ENCODE results near the gene LCN6.

The LCN6 gene

GRCh38 chr9:136735812-136736480, 12.4 kb downstream of the LCN6 start:
- Histone ChIP-seq H3K4me3 (ENCODE audit: low read depth in 1 of 2, low read length in 2 of 2) (no peak overlapping the region), H3K9me3 (ENCODE audit: control insufficient read depth in 1 of 2, low read length in 2 of 2) (no peaks in the 10 kb centered on the region), H3K27ac (ENCODE audit: low read depth, low read length) (no peak overlapping the region), H3K27me3 (ENCODE audit: control insufficient read depth in 1 of 2, insufficient read depth in 2 of 2, low read length in 2 of 2) (peaks cover 15 to 25% of the 10 kb centered on the region in 2 donors), H3K4me1 (ENCODE audit: control insufficient read depth in 1 of 2, insufficient read depth in 2 of 2, low read length in 2 of 2) (peaks cover under 1% of the 10 kb centered on the region in 2 donors), H3K9ac (ENCODE audit: low read depth in 1 of 2, low read length in 2 of 2) (no peak overlapping the region), H3K36me3 (ENCODE audit: control insufficient read depth in 1 of 2, insufficient read depth in 2 of 2, low read length in 2 of 2) (no peaks in the 10 kb centered on the region)

GRCh38 chr9:136734837-136735496, 13.4 kb downstream of the LCN6 start:
- no peaks in the 10 kb centered on the region for H3K9me3 ChIP-seq (ENCODE audit: control insufficient read depth in 1 of 2, low read length in 2 of 2)

GRCh38 chr9:136733611-136734010, 14.7 kb downstream of the LCN6 start:
- H3K9ac ChIP-seq (ENCODE audit: low read depth in 1 of 2, low read length in 2 of 2) = no peak overlapping the region
- H3K9me3 ChIP-seq (ENCODE audit: control insufficient read depth in 1 of 2, low read length in 2 of 2) = no peaks in the 10 kb centered on the region
- no peak overlapping the region for H3K27ac ChIP-seq (ENCODE audit: low read depth, low read length)
- H3K36me3 ChIP-seq (ENCODE audit: control insufficient read depth in 1 of 2, insufficient read depth in 2 of 2, low read length in 2 of 2) = no peaks in the 10 kb centered on the region
- H3K4me1 ChIP-seq (ENCODE audit: control insufficient read depth in 1 of 2, insufficient read depth in 2 of 2, low read length in 2 of 2) = peaks cover 6 to 7% of the 10 kb centered on the region in 2 donors
- H3K4me3 ChIP-seq (ENCODE audit: low read depth in 1 of 2, low read length in 2 of 2) = no peak overlapping the region
- peaks cover 0 to 3% of the 10 kb centered on the region in 2 donors for H3K27me3 ChIP-seq (ENCODE audit: control insufficient read depth in 1 of 2, insufficient read depth in 2 of 2, low read length in 2 of 2)

More at GRCh38 chr9:136734837-136735496, 13.4 kb downstream of the LCN6 start:
- H3K4me3 ChIP-seq (ENCODE audit: low read depth in 1 of 2, low read length in 2 of 2) = no peak overlapping the region
- H3K27me3 ChIP-seq (ENCODE audit: control insufficient read depth in 1 of 2, insufficient read depth in 2 of 2, low read length in 2 of 2) = peaks cover 6 to 16% of the 10 kb centered on the region in 2 donors
- H3K4me1 ChIP-seq (ENCODE audit: control insufficient read depth in 1 of 2, insufficient read depth in 2 of 2, low read length in 2 of 2) = no peaks in the 10 kb centered on the region
- H3K36me3 ChIP-seq (ENCODE audit: control insufficient read depth in 1 of 2, insufficient read depth in 2 of 2, low read length in 2 of 2) = no peaks in the 10 kb centered on the region
- H3K27ac ChIP-seq (ENCODE audit: low read depth, low read length) = no peak overlapping the region
- H3K9ac ChIP-seq (ENCODE audit: low read depth in 1 of 2, low read length in 2 of 2) = no peak overlapping the region

GRCh38 chr9:136732444-136733178, 15.7 kb downstream of the LCN6 start:
- H3K9me3 ChIP-seq (ENCODE audit: control insufficient read depth in 1 of 2, low read length in 2 of 2) = no peaks in the 10 kb centered on the region
- no peak overlapping the region for H3K27ac ChIP-seq (ENCODE audit: low read depth, low read length)
- H3K9ac ChIP-seq (ENCODE audit: low read depth in 1 of 2, low read length in 2 of 2) = no peak overlapping the region
- H3K4me3 ChIP-seq (ENCODE audit: low read depth in 1 of 2, low read length in 2 of 2) = no peak overlapping the region
- peaks cover 6 to 10% of the 10 kb centered on the region in 2 donors for H3K4me1 ChIP-seq (ENCODE audit: control insufficient read depth in 1 of 2, insufficient read depth in 2 of 2, low read length in 2 of 2)
- no peaks in the 10 kb centered on the region for H3K36me3 ChIP-seq (ENCODE audit: control insufficient read depth in 1 of 2, insufficient read depth in 2 of 2, low read length in 2 of 2)
- H3K27me3 ChIP-seq (ENCODE audit: control insufficient read depth in 1 of 2, insufficient read depth in 2 of 2, low read length in 2 of 2) = no peaks in the 10 kb centered on the region

GRCh38 chr9:136729926-136730325, 18.4 kb downstream of the LCN6 start:
- H3K27ac ChIP-seq (ENCODE audit: low read depth, low read length) = no peak overlapping the region
- H3K4me3 ChIP-seq (ENCODE audit: low read depth in 1 of 2, low read length in 2 of 2) = no peak overlapping the region
- no peak overlapping the region for H3K9ac ChIP-seq (ENCODE audit: low read depth in 1 of 2, low read length in 2 of 2)
- H3K27me3 ChIP-seq (ENCODE audit: control insufficient read depth in 1 of 2, insufficient read depth in 2 of 2, low read length in 2 of 2) = no peaks in the 10 kb centered on the region
- H3K4me1 ChIP-seq (ENCODE audit: control insufficient read depth in 1 of 2, insufficient read depth in 2 of 2, low read length in 2 of 2) = peaks cover 22 to 32% of the 10 kb centered on the region in 2 donors
- H3K9me3 ChIP-seq (ENCODE audit: control insufficient read depth in 1 of 2, low read length in 2 of 2) = no peaks in the 10 kb centered on the region
- H3K36me3 ChIP-seq (ENCODE audit: control insufficient read depth in 1 of 2, insufficient read depth in 2 of 2, low read length in 2 of 2) = peaks cover 0 to 13% of the 10 kb centered on the region in 2 donors

- Histone ChIP-seq H3K4me1 (ENCODE audit: control insufficient read depth in 1 of 2, insufficient read depth in 2 of 2, low read length in 2 of 2) (peaks cover 22 to 32% of the 10 kb centered on the region in 2 donors), H3K9me3 (ENCODE audit: control insufficient read depth in 1 of 2, low read length in 2 of 2) (no peaks in the 10 kb centered on the region), H3K27ac (ENCODE audit: low read depth, low read length) (no peak overlapping the region), H3K36me3 (ENCODE audit: control insufficient read depth in 1 of 2, insufficient read depth in 2 of 2, low read length in 2 of 2) (peaks cover 7 to 21% of the 10 kb centered on the region in 2 donors), H3K27me3 (ENCODE audit: control insufficient read depth in 1 of 2, insufficient read depth in 2 of 2, low read length in 2 of 2) (no peaks in the 10 kb centered on the region), H3K9ac (ENCODE audit: low read depth in 1 of 2, low read length in 2 of 2) (peak overlapping the region in 1 of 2 donors; percentile 54), H3K4me3 (ENCODE audit: low read depth in 1 of 2, low read length in 2 of 2) (peak overlapping the region; percentile 76 to 99)
Observed at GRCh38 chr9:136729144-136729543, 19.2 kb downstream of the LCN6 start.

- H3K4me3 ChIP-seq (ENCODE audit: low read depth in 1 of 2, low read length in 2 of 2) = peak overlapping the region; percentile 76 to 99
- H3K27ac ChIP-seq (ENCODE audit: low read depth, low read length) = no peak overlapping the region
- peaks cover 22 to 32% of the 10 kb centered on the region in 2 donors for H3K4me1 ChIP-seq (ENCODE audit: control insufficient read depth in 1 of 2, insufficient read depth in 2 of 2, low read length in 2 of 2)
- no peaks in the 10 kb centered on the region for H3K27me3 ChIP-seq (ENCODE audit: control insufficient read depth in 1 of 2, insufficient read depth in 2 of 2, low read length in 2 of 2)
- H3K9ac ChIP-seq (ENCODE audit: low read depth in 1 of 2, low read length in 2 of 2) = peak overlapping the region; percentile 54 to 74
- H3K9me3 ChIP-seq (ENCODE audit: control insufficient read depth in 1 of 2, low read length in 2 of 2) = no peaks in the 10 kb centered on the region
- peaks cover 12 to 26% of the 10 kb centered on the region in 2 donors for H3K36me3 ChIP-seq (ENCODE audit: control insufficient read depth in 1 of 2, insufficient read depth in 2 of 2, low read length in 2 of 2)
Observed at GRCh38 chr9:136728548-136729123, 19.7 kb downstream of the LCN6 start.

- H3K9me3 ChIP-seq (ENCODE audit: control insufficient read depth in 1 of 2, low read length in 2 of 2) = no peaks in the 10 kb centered on the region
- peaks cover 15 to 31% of the 10 kb centered on the region in 2 donors for H3K36me3 ChIP-seq (ENCODE audit: control insufficient read depth in 1 of 2, insufficient read depth in 2 of 2, low read length in 2 of 2)
- H3K4me1 ChIP-seq (ENCODE audit: control insufficient read depth in 1 of 2, insufficient read depth in 2 of 2, low read length in 2 of 2) = peaks cover 22 to 32% of the 10 kb centered on the region in 2 donors
- peak overlapping the region; percentile 76 to 99 for H3K4me3 ChIP-seq (ENCODE audit: low read depth in 1 of 2, low read length in 2 of 2)
- peak overlapping the region; percentile 74 to 93 for H3K9ac ChIP-seq (ENCODE audit: low read depth in 1 of 2, low read length in 2 of 2)
- H3K27ac ChIP-seq (ENCODE audit: low read depth, low read length) = no peak overlapping the region
- no peaks in the 10 kb centered on the region for H3K27me3 ChIP-seq (ENCODE audit: control insufficient read depth in 1 of 2, insufficient read depth in 2 of 2, low read length in 2 of 2)
Observed at GRCh38 chr9:136728080-136728547, 20.2 kb downstream of the LCN6 start.

GRCh38 chr9:136726631-136727191, 21.6 kb downstream of the LCN6 start:
- H3K36me3 ChIP-seq (ENCODE audit: control insufficient read depth in 1 of 2, insufficient read depth in 2 of 2, low read length in 2 of 2) = peaks cover 22 to 40% of the 10 kb centered on the region in 2 donors
- no peaks in the 10 kb centered on the region for H3K9me3 ChIP-seq (ENCODE audit: control insufficient read depth in 1 of 2, low read length in 2 of 2)
- H3K27me3 ChIP-seq (ENCODE audit: control insufficient read depth in 1 of 2, insufficient read depth in 2 of 2, low read length in 2 of 2) = no peaks in the 10 kb centered on the region
- peak overlapping the region; percentile 76 to 99 for H3K4me3 ChIP-seq (ENCODE audit: low read depth in 1 of 2, low read length in 2 of 2)
- peaks cover 22 to 36% of the 10 kb centered on the region in 2 donors for H3K4me1 ChIP-seq (ENCODE audit: control insufficient read depth in 1 of 2, insufficient read depth in 2 of 2, low read length in 2 of 2)
- no peak overlapping the region for H3K27ac ChIP-seq (ENCODE audit: low read depth, low read length)
- H3K9ac ChIP-seq (ENCODE audit: low read depth in 1 of 2, low read length in 2 of 2) = peak overlapping the region; percentile 63 to 93

Data from duodenal mucosa (tissue), 2 donors.